HG03342 (cell line): ENCODE measurements around the gene SERPINF2.
"Not testable (repeated sequence)": the region's sequence is repeated elsewhere in the genome, so short reads cannot be mapped to it uniquely, and the experiment has no call there.

Source experiments
- ATAC-seq: cut with Tn5 transposase; IDR thresholded peaks from one replicate; pipeline ENCODE4 v1.9.1; 2021; ENCODE audit warnings: mild to moderate bottlenecking, moderate library complexity; ENCODE audit not compliant: unreplicated experiment

The SERPINF2 gene

GRCh38 chr17:1716076-1716911 lies 26.4 kb upstream of the SERPINF2 start:
- peak; percentile 80 for ATAC-seq

- peak; percentile 44 for ATAC-seq
These were observed 25.6 kb upstream of the SERPINF2 start for GRCh38 chr17:1716912-1717695.

- ATAC-seq = no peak
These were observed 24.1 kb upstream of the SERPINF2 start for GRCh38 chr17:1718362-1719165.

- ATAC-seq = no peak
These were observed 21.8 kb upstream of the SERPINF2 start for GRCh38 chr17:1720856-1721386.

- not testable (repeated sequence) for ATAC-seq
These were observed 20.6 kb upstream of the SERPINF2 start for GRCh38 chr17:1722022-1722421.

- ATAC-seq = peak; percentile 50
These were observed 18.3 kb upstream of the SERPINF2 start, which contains the start of gene WDR81 for GRCh38 chr17:1724351-1724868. Gene WDR81, plus strand, starts transcription at chr17:1724704. Its CDS starts 256 bp downstream, at chr17:1724960.

GRCh38 chr17:1724869-1725641 lies 17.6 kb upstream of the SERPINF2 start:
- no peak for ATAC-seq

- no peak for ATAC-seq
These were observed 16.8 kb upstream of the SERPINF2 start for GRCh38 chr17:1725642-1726511.

GRCh38 chr17:1726626-1727257 lies 15.9 kb upstream of the SERPINF2 start:
- no peak for ATAC-seq

- ATAC-seq = no peak
These were observed 15.3 kb upstream of the SERPINF2 start for GRCh38 chr17:1727258-1727789.

GRCh38 chr17:1727876-1728630 lies 14.6 kb upstream of the SERPINF2 start:
- no peak for ATAC-seq

- no peak for ATAC-seq
These were observed 12.7 kb upstream of the SERPINF2 start for GRCh38 chr17:1729966-1730325.

- ATAC-seq = no peak
These were observed 12.1 kb upstream of the SERPINF2 start for GRCh38 chr17:1730326-1731193.

- no peak for ATAC-seq
These were observed 11.5 kb upstream of the SERPINF2 start for GRCh38 chr17:1731194-1731506.

GRCh38 chr17:1732241-1732832 lies 10.3 kb upstream of the SERPINF2 start:
- ATAC-seq = no peak

GRCh38 chr17:1732833-1733321 lies 9.8 kb upstream of the SERPINF2 start:
- ATAC-seq = no peak
